PC-3 (cell line): ENCODE measurements around the gene OR5AC2.

Experiments
- EZH2phosphoT487 ChIP-seq: fragments of 300-600 bp; sonication (generic); IDR thresholded peaks from 2 replicates; pipeline ENCODE4 v1.6.1; 2018; ENCODE audit warnings: mild to moderate bottlenecking, antibody characterized with exemption, low read length, borderline replicate concordance
- TF ChIP-seq, protein P1 (sequence below): fragments of 300-600 bp; sonication (generic); conservative IDR thresholded peaks from 2 replicates; pipeline ENCODE4 v1.5.1; 2017; ENCODE audit warnings: antibody characterized with exemption, low read depth, mild to moderate bottlenecking, low read length

DNA sequence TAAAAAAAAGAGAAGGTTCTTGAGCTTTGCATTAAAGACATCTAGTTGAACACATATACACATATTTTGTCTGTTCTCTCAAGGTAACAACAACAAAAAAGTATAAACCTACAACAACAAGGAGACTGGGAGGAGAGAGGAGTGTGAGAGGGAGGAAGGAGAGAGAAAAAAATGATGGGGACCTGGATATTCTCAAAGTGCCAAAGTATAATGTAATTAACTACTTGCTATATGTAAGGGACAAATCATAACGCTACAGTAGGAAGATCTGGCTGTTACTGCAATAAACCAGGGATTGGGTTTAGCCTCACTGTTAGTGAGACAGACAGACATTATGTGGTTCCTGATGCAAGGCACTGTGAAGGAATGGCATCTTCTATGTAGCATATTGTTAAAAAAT is 37.7 kb upstream of the OR5AC2 start:
- TF ChIP-seq, protein P1, sequence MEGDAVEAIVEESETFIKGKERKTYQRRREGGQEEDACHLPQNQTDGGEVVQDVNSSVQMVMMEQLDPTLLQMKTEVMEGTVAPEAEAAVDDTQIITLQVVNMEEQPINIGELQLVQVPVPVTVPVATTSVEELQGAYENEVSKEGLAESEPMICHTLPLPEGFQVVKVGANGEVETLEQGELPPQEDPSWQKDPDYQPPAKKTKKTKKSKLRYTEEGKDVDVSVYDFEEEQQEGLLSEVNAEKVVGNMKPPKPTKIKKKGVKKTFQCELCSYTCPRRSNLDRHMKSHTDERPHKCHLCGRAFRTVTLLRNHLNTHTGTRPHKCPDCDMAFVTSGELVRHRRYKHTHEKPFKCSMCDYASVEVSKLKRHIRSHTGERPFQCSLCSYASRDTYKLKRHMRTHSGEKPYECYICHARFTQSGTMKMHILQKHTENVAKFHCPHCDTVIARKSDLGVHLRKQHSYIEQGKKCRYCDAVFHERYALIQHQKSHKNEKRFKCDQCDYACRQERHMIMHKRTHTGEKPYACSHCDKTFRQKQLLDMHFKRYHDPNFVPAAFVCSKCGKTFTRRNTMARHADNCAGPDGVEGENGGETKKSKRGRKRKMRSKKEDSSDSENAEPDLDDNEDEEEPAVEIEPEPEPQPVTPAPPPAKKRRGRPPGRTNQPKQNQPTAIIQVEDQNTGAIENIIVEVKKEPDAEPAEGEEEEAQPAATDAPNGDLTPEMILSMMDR, result no peak
- no peak for TF ChIP-seq EZH2phosphoT487
